Activated naive CD4-positive, alpha-beta T cell treated with anti-CD3 and anti-CD28 coated beads, Interleukin-2, amount 10 ng/mL, durations not matched to agents 7 days and 5 days (primary cell): ENCODE results near the gene FRS3.

Source experiments
- CTCF ChIA-PET: fragments of 350-600 bp; sonication (Branson Sonifier 250); formaldehyde crosslinking; loops from one replicate; lab custom pipeline; 2021; ENCODE audit warnings: antibody characterized with exemption; lab: Charles Lee
- DNase-seq: peaks from one replicate; pipeline ENCODE4 v3.0.0-alpha.2; 2020
- H3K27ac Mint-ChIP-seq: one replicate; pipeline ENCODE4 v1.8.0; 2021; ENCODE audit warnings: mild to moderate bottlenecking, moderate library complexity, mixed read lengths
- H3K27me3 Mint-ChIP-seq: one replicate; pipeline ENCODE4 v1.8.0; 2021; ENCODE audit warnings: mild to moderate bottlenecking, mixed read lengths
- H3K36me3 Mint-ChIP-seq: one replicate; pipeline ENCODE4 v1.8.0; 2021; ENCODE audit warnings: mixed read lengths
- H3K4me1 Mint-ChIP-seq: one replicate; pipeline ENCODE4 v1.8.0; 2021; ENCODE audit warnings: mixed read lengths
- H3K4me3 Mint-ChIP-seq: one replicate; pipeline ENCODE4 v1.8.0; 2021; ENCODE audit warnings: mild to moderate bottlenecking, moderate library complexity, mixed read lengths
- H3K9me3 Mint-ChIP-seq: one replicate; pipeline ENCODE4 v1.8.0; 2021; ENCODE audit warnings: mixed read lengths

Gene FRS3

GRCh38 chr6:41736800-41737555 lies 42.7 kb downstream of the FRS3 start:
- Mint-ChIP-seq H3K4me1 (peaks cover 25% of the 10 kb centered on the region), H3K27ac (no peak overlapping the region), H3K4me3 (no peak overlapping the region), H3K9me3 (no peaks in the 10 kb centered on the region), H3K27me3 (peaks cover 18% of the 10 kb centered on the region), H3K36me3 (no peaks in the 10 kb centered on the region)
- no peak for DNase-seq
- CTCF ChIA-PET = interaction anchor here (1.8 kb wide), 1 partner anchor 40 kb away, joined by 4 read pairs; no protein-coding TSS in a partner anchor

- no peaks in the 10 kb centered on the region for H3K36me3 Mint-ChIP-seq
- H3K27me3 Mint-ChIP-seq = peaks cover 18% of the 10 kb centered on the region
- H3K27ac Mint-ChIP-seq = no peak overlapping the region
- CTCF ChIA-PET = interaction anchor here (1.7 to 3.6 kb wide), 2 partner anchors 31 to 52 kb away, joined by 4 to 30 read pairs; partner anchors contain the start of gene TOMM6
- peaks cover 29% of the 10 kb centered on the region for H3K4me1 Mint-ChIP-seq
- no peak for DNase-seq
- H3K4me3 Mint-ChIP-seq = peak overlapping the region; percentile 43
- H3K9me3 Mint-ChIP-seq = no peaks in the 10 kb centered on the region
Measured at GRCh38 chr6:41736186-41736733, 43.4 kb downstream of the FRS3 start.

GRCh38 chr6:41735427-41736185 lies 44.1 kb downstream of the FRS3 start, which contains the start of gene TFEB:
Gene TFEB, minus strand, starts transcription at chr6:41735608. Its CDS starts 44,395 bp downstream, at chr6:41691213.
- Mint-ChIP-seq H3K4me1 (peaks cover 35% of the 10 kb centered on the region), H3K4me3 (peak within 1 kb of the TSS; percentile 83), H3K36me3 (no peaks in the 10 kb centered on the region), H3K9me3 (no peaks in the 10 kb centered on the region), H3K27me3 (peaks cover 18% of the 10 kb centered on the region), H3K27ac (peak within 1 kb of the TSS; percentile 86)
- DNase-seq = peak; percentile 96
- CTCF ChIA-PET = interaction anchor here (1.7 to 3.6 kb wide), 2 partner anchors 30 to 52 kb away, joined by 4 to 30 read pairs; partner anchors contain the start of gene TOMM6

GRCh38 chr6:41734666-41735426 lies 44.9 kb downstream of the FRS3 start:
- H3K4me3 Mint-ChIP-seq = peak overlapping the region; percentile 83
- peak; percentile 79 for DNase-seq
- CTCF ChIA-PET = interaction anchor here (0.8 to 3.6 kb wide), 5 partner anchors 26 to 370 kb away, joined by 3 to 30 read pairs (median 4); partner anchors contain the start of gene TOMM6
- H3K9me3 Mint-ChIP-seq = no peaks in the 10 kb centered on the region
- peaks cover 42% of the 10 kb centered on the region for H3K4me1 Mint-ChIP-seq
- H3K27ac Mint-ChIP-seq = peak overlapping the region; percentile 52
- no peaks in the 10 kb centered on the region for H3K36me3 Mint-ChIP-seq
- H3K27me3 Mint-ChIP-seq = peaks cover 18% of the 10 kb centered on the region

GRCh38 chr6:41733707-41734665 lies 45.7 kb downstream of the FRS3 start:
- Mint-ChIP-seq H3K36me3 (no peaks in the 10 kb centered on the region), H3K4me3 (peak overlapping the region; percentile 86), H3K9me3 (no peaks in the 10 kb centered on the region), H3K27me3 (peaks cover 10% of the 10 kb centered on the region), H3K27ac (peak overlapping the region; percentile 82), H3K4me1 (peaks cover 47% of the 10 kb centered on the region)
- peak; percentile 80 for DNase-seq
- CTCF ChIA-PET = interaction anchor here (0.8 to 3.6 kb wide), 10 partner anchors 12 to 370 kb away, joined by 3 to 30 read pairs (median 5); no protein-coding TSS in a partner anchor

- Mint-ChIP-seq H3K9me3 (no peaks in the 10 kb centered on the region), H3K27me3 (peaks cover 9% of the 10 kb centered on the region), H3K27ac (peak overlapping the region; percentile 82), H3K4me3 (peak overlapping the region; percentile 86), H3K4me1 (peaks cover 50% of the 10 kb centered on the region), H3K36me3 (no peaks in the 10 kb centered on the region)
- no peak for DNase-seq
- CTCF ChIA-PET = interaction anchor here (1.2 to 3.6 kb wide), 8 partner anchors 12 to 53 kb away, joined by 3 to 30 read pairs (median 6); no protein-coding TSS in a partner anchor
Measured at GRCh38 chr6:41733360-41733706, 46.4 kb downstream of the FRS3 start.

- CTCF ChIA-PET = interaction anchor here (1.2 to 3.6 kb wide), 8 partner anchors 11 to 53 kb away, joined by 3 to 30 read pairs (median 6); no protein-coding TSS in a partner anchor
- H3K27me3 Mint-ChIP-seq = peaks cover 9% of the 10 kb centered on the region
- H3K27ac Mint-ChIP-seq = peak overlapping the region; percentile 82
- no peaks in the 10 kb centered on the region for H3K9me3 Mint-ChIP-seq
- peak; percentile 67 for DNase-seq
- H3K36me3 Mint-ChIP-seq = no peaks in the 10 kb centered on the region
- peak overlapping the region; percentile 86 for H3K4me3 Mint-ChIP-seq
- H3K4me1 Mint-ChIP-seq = peaks cover 50% of the 10 kb centered on the region
Measured at GRCh38 chr6:41732591-41733359, 46.9 kb downstream of the FRS3 start.

- CTCF ChIA-PET = interaction anchor here (1.5 kb wide), 1 partner anchor 54 kb away, joined by 4 read pairs; no protein-coding TSS in a partner anchor
- Mint-ChIP-seq H3K4me1 (peaks cover 56% of the 10 kb centered on the region), H3K27me3 (peaks cover 9% of the 10 kb centered on the region), H3K36me3 (no peaks in the 10 kb centered on the region), H3K4me3 (no peak overlapping the region), H3K27ac (no peak overlapping the region), H3K9me3 (no peaks in the 10 kb centered on the region)
- DNase-seq = no peak
Measured at GRCh38 chr6:41732149-41732548, 47.6 kb downstream of the FRS3 start.

GRCh38 chr6:41731561-41732086 lies 48.1 kb downstream of the FRS3 start:
- no peak for DNase-seq
- H3K4me3 Mint-ChIP-seq = no peak overlapping the region
- H3K27ac Mint-ChIP-seq = no peak overlapping the region
- peaks cover 2% of the 10 kb centered on the region for H3K36me3 Mint-ChIP-seq
- CTCF ChIA-PET = no interaction called here
- H3K27me3 Mint-ChIP-seq = peaks cover 4% of the 10 kb centered on the region
- no peaks in the 10 kb centered on the region for H3K9me3 Mint-ChIP-seq
- H3K4me1 Mint-ChIP-seq = peaks cover 61% of the 10 kb centered on the region

GRCh38 chr6:41730531-41731436 lies 48.9 kb downstream of the FRS3 start:
- H3K27ac Mint-ChIP-seq = no peak overlapping the region
- no peak overlapping the region for H3K4me3 Mint-ChIP-seq

GRCh38 chr6:41729624-41730023 lies 50.1 kb downstream of the FRS3 start:
- CTCF ChIA-PET = no interaction called here
- no peak overlapping the region for H3K4me3 Mint-ChIP-seq

More at GRCh38 chr6:41730531-41731436, 48.9 kb downstream of the FRS3 start:
- CTCF ChIA-PET = no interaction called here
- no peak for DNase-seq
- H3K27me3 Mint-ChIP-seq = no peaks in the 10 kb centered on the region
- H3K9me3 Mint-ChIP-seq = no peaks in the 10 kb centered on the region
- H3K36me3 Mint-ChIP-seq = peaks cover 2% of the 10 kb centered on the region
- peaks cover 57% of the 10 kb centered on the region for H3K4me1 Mint-ChIP-seq

More at GRCh38 chr6:41729624-41730023, 50.1 kb downstream of the FRS3 start:
- H3K27me3 Mint-ChIP-seq = no peaks in the 10 kb centered on the region
- H3K4me1 Mint-ChIP-seq = peaks cover 54% of the 10 kb centered on the region
- H3K36me3 Mint-ChIP-seq = peaks cover 2% of the 10 kb centered on the region
- H3K9me3 Mint-ChIP-seq = no peaks in the 10 kb centered on the region
- H3K27ac Mint-ChIP-seq = no peak overlapping the region
- DNase-seq = no peak
